OCI-LY1 (cell line): Measurements from ENCODE around the gene ETNK2.

Experiments
- CTCF ChIP-seq: fragments of 200-600 bp; sonication (generic), shearing (Covaris generic); IDR thresholded peaks from 2 replicates; pipeline ENCODE4 v1.5.1; 2017; ENCODE audit warnings: mild to moderate bottlenecking, antibody characterized with exemption, low read length, moderate library complexity, mixed read lengths
- EZH2 ChIP-seq: fragments of 200-600 bp; sonication (generic), shearing (Covaris generic); IDR thresholded peaks from 2 replicates; pipeline ENCODE4 v1.8.0; 2017; ENCODE audit warnings: borderline replicate concordance, mixed run types, mild to moderate bottlenecking, antibody characterized with exemption, low read length, moderate library complexity, mixed read lengths

- TF ChIP-seq CTCF (no peak), EZH2 (no peak)
Measured at GRCh38 chr1:204170494-204171155, 18.8 kb upstream of the ETNK2 start.
